HG03558 (cell line): ENCODE results near the gene LDHD.

Experiments
- ATAC-seq: cut with Tn5 transposase; IDR thresholded peaks from one replicate; pipeline ENCODE4 v1.9.1; 2021; ENCODE audit warnings: moderate number of reproducible peaks; ENCODE audit not compliant: unreplicated experiment; ENCODE audit errors: extremely low read depth

The LDHD gene

GRCh38 chr16:75083813-75084212, 32.8 kb downstream of the LDHD start:
- no peak for ATAC-seq

DNA sequence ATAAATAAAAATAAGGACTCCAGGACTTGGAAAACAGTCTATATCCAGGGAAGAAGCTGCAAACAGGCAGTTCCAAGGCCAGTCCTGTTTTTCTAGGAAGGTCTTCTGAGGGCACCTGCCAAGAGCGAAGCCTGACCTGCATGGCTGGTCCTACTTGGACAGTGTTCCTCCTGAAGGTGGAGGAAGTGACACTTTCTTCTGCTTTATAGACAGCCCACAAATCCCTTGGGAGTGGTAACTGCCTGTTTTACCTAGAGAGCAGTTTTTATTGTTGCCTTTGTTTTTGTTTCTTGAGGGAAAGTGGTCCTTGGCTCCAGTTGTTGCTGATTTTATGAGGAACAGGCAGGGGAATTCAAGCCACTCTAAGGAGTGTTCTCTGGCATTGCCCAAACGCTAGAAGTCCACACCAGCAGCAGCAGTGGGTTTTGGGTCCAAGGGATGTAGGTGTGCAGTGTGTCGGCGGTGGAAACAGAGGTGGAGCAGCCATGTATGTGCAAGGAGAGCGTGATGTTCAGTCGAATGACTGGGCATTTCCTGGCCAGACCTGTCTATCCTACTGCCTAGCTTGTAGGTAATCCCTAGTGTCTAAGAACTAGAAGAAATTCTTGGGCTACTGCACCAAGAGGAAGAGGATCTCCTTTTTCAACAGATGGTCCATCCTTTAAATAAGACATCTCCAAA, 35.3 kb downstream of the LDHD start:
- no peak for ATAC-seq

DNA sequence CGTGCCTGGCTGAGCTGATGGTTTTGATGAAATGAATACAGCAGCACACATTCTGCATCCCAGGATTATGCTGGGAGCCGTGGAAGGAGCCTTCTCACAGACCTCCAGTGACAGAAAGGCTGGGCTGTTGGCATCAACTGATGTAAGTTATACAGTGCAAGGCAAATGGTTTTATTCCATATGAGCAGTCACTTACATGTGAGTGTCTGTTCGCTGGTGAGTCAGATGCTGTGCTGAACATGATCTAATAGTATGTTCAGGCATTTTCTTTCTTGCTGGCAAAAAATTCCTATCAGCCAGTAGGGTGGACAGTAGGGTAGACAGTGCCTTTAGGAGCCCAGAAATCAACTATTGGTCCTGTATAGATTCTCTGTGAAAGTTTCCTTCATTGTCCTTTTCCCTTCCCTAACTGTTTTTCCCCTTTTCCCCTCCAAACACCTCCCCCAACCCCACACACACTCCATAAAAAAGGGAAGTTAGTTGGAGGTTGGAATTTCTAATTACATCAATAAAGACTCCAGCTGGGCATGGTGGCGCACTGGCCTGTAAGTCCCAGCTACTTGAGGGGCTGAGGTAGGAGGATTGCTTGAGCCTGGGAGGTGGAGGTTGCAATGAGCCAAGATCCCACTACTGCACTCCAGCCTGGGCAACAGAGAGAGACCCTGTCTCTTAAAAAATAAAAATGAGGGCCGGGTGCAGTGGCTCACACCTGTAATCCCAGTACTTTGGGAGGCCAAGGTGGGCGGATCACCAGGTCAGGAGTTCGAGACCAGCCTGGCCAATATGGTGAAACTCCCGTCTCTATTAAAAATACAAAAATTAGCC, 36.2 kb downstream of the LDHD start:
- ATAC-seq = no peak

GRCh38 chr16:75079346-75079926, 37.1 kb downstream of the LDHD start:
- no peak for ATAC-seq

- no peak for ATAC-seq
Observed at GRCh38 chr16:75078886-75079285, 37.7 kb downstream of the LDHD start.

DNA sequence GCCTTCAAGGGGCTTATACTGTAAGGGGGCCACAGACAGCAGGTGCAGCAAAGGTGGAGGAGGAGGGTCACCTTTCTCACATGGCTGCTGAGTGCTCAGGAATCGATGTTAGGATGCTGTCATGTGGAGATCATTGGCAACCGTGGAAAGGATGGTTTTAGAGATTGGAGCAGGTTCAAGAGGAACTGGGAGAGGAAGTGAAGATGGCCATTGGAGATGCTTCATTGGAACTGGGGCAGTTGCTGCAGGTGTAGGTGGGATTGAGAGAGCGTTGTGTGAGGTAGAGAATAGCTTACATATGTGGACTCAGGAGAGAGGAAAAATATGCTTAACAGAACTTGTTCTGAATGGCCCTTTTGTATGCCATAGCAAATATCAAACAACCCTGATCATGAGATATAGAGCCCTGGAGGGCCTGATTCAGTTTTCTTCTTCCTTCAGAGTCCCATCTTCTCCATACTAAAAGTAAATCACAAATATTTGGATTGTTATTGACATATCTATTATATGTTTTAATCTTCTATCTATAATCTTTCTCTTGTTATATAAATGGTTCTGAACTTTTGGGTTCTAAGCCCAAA, 40.8 kb downstream of the LDHD start:
- no peak for ATAC-seq

- peak; percentile 85 for ATAC-seq
Observed at GRCh38 chr16:75074920-75075687, 41.5 kb downstream of the LDHD start.

DNA sequence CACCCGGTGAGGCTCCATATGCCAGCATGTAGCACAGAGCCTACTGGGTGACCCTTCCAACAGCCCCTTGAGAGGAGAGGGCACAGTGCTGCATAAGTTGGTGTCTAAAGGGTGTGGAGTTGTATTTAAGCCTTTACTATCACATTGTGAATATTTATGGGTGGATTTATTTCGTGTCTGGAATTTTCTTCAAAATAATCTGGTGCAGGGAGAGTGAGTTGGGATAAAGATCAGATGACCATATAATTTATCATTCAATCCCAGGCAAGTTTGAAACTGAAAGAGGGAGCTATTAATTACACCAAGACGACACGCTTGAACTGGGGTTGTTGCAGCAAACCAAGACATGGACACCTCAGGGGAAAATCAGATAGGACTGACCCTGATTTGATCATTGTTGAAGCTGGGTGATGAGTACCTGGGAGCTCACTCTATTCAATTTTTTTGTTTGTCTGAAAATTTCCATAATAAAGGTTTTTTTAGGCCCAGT, 42.2 kb downstream of the LDHD start:
- no peak for ATAC-seq

GRCh38 chr16:75073545-75074303, 42.9 kb downstream of the LDHD start:
- no peak for ATAC-seq

DNA sequence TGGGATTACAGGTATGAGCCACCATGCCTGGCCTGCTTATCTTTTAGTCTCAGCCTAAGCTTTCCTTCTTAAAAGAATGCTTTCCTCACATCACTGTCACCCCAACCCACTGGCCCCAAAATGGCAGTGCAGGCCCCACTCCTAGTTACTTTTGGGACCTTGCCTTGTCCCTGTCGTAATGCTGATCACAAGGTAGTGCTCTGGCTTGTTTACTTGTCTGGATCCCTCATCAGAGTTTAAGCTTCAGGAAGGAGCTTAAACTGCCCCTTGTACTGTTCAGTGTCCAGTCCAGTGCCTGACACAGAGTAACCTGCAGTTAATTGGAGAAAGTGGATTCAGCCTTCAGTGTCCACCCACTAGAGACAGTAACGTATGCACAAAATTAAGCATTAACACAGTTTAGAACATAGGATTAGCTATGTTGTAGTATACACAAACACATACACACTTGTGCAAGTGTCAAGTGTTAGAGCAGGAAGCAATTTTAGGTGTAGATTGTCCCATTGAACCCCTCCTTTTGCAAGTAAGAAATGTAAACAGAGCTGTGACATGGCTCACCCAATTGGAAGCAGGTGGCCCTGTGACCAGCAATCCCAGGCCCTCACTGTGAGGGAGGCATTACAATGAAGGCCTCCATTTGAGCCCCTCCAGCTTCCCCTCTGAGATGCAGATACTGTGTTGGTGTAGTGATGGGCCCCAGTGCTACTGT, 44.2 kb downstream of the LDHD start:
- ATAC-seq = no peak

DNA sequence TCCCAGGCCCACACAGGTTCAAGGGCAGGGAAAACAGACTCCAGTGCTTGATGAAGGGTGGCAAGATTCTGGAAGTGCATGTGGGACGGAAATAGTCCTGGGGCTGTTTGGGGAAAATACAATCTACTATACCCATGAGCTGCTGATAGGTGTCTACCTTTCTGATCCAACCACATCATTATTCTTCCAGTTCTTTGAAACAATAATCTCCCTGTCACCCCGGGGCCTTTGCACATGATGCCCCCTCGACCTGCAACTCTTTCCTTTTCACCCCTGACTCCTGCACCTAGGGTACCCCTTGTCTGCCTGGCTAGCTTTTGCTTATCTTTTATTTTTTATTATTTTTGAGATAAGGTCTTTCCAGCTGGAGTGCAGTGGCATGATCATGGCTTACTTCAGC, 45.0 kb downstream of the LDHD start:
- no peak for ATAC-seq

GRCh38 chr16:75070012-75070841, 46.4 kb downstream of the LDHD start:
- ATAC-seq = no peak

DNA sequence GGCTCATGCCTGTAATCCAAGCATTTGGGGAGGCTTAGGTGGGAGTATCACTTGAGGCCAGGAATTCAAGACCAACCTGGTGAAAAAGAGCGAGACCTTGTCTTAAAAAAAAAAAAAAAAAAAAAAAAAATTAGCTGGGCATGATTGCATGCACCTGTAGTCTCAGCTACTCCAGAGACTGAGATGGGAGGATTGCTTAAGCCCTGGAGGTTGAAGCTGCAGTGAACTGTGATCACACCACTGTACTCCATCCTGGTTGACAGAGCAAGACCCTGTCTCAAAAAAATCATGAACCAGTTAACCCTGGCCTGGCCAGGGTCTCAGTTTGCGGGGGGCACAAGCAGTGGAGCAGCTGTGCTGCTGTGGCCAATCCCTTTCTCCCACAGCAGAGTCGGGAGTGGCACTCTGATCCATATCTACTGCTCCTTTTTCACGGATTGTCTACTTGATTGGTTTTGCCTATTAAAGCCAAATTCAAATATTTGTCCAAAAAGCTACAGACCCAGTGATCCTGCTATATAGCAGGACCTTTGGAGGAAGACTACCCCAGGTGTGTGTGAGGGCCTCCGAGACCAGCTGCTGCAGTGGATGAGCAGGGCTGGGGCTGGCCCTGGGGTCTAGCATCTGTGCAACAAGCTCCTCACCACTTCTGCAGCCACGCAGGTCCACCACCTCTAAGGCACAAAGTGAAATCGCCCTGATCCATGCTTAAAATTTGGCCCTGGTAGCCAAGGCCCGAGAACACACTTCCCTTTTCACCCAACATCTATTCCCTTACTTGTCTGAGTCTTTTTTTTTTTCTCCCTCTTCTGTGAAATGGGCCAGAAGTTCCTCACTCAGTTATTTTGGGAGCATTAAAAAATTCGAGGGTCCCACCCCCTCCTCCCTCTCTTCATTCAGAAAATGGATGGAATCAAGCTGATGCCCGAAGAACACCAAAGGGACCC, 48.2 kb downstream of the LDHD start:
- ATAC-seq = no peak

GRCh38 chr16:75066861-75067447, 49.6 kb downstream of the LDHD start:
- no peak for ATAC-seq

GRCh38 chr16:75065521-75066149, 50.9 kb downstream of the LDHD start:
- ATAC-seq = no peak

DNA sequence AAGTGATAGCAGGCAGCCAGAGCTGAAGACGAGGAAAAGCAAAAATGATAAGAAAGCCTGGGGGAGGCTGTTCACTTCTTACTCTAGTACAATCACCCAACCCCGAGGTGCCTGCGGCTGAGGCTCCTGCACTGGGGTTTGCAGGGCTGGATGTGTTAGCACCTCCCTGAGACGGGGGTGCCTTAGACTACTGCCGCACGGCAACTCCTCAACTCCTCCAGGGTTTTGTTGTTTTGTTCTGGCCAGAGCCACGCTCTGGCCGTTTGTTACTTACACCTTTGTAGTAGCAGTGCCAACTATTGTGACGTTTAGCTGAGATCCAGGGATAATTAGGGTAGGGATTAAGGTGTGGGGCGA, 51.5 kb downstream of the LDHD start:
- no peak for ATAC-seq
